Heart right ventricle (tissue), 16 donors: ENCODE data around the gene IFI44L. TPM values are rescaled to one million over a fixed set of nuclear protein-coding genes. Genes with fewer than 3 reads are reported as not detected.

ENCODE experiments used
- ATAC-seq, 8 donors: fragments of 200-7000 bp; cut with Tn5 transposase; one replicate each; pipeline ENCODE4 v1.9.1; 2020; ENCODE audit warnings: mild to moderate bottlenecking in 8 of 8, moderate library complexity in 8 of 8, moderate number of reproducible peaks in 1 of 8
- DNase-seq, 2 donors: peaks; one replicate each; pipeline ENCODE4 v3.0.0-alpha.2; 2020
- H3K27ac ChIP-seq, 10 donors: fragments of 200-600 bp; sonication (generic) in 2 of 10; one replicate each; pipeline versions ENCODE4 v1.5.0 to v1.8.0; 2020 to 2022; ENCODE audit warnings: mild to moderate bottlenecking in 3 of 10
- H3K27me3 ChIP-seq, 7 donors: fragments of 200-600 bp; one replicate each; pipeline ENCODE4 v1.8.0; 2021 to 2022; ENCODE audit warnings: mild to moderate bottlenecking in 2 of 7
- H3K36me3 ChIP-seq, 9 donors: fragments of 200-600 bp; sonication (generic) in 1 of 9; one replicate each; pipeline versions ENCODE4 v1.5.0 to v1.8.0; 2020 to 2022; ENCODE audit warnings: mild to moderate bottlenecking in 2 of 9
- H3K4me1 ChIP-seq, 9 donors: fragments of 200-600 bp; sonication (generic) in 1 of 9; one replicate each; pipeline versions ENCODE4 v1.5.0 to v1.8.0; 2020 to 2022; ENCODE audit warnings: mild to moderate bottlenecking in 4 of 9
- H3K4me3 ChIP-seq, 10 donors: fragments of 200-600 bp; sonication (generic) in 2 of 10; one replicate each; pipeline versions ENCODE4 v1.5.0 to v1.8.0; 2020 to 2022; ENCODE audit warnings: mild to moderate bottlenecking in 7 of 10, moderate library complexity in 2 of 10
- H3K9me3 ChIP-seq, 11 donors: fragments of 200-600 bp in 10 of 11; sonication (generic) in 2 of 11; one replicate each; pipeline versions ENCODE4 v1.5.0 to v1.8.0; 2013 to 2022; ENCODE audit warnings: mild to moderate bottlenecking in 2 of 11, control low read depth in 1 of 11, moderate library complexity in 1 of 11
- CTCF ChIP-seq, 9 donors: fragments of 200-600 bp; sonication (generic) in 2 of 9; IDR thresholded peaks; one replicate each; pipeline versions ENCODE4 v1.5.0 to v1.8.0; 2021 to 2022; ENCODE audit warnings: antibody characterized with exemption in 9 of 9, mild to moderate bottlenecking in 5 of 9, moderate library complexity in 1 of 9
- WGBS, 2 donors: extraction: QIAGEN DNeasy Blood & Tissue Kit; methylation state at CpG; one replicate each; pipeline ENCODE4 v1.1.7; 2013; ENCODE audit warnings: inconsistent platforms in 1 of 2; 5-methylcytosine and 5-hydroxymethylcytosine counted together
- intact Hi-C, 10 donors: fragments of 100-400 bp; cut with DNase I; formaldehyde crosslinking; loops; one replicate each; pipeline versions ENCODE4 v1.11.1 to v1.14.2; 2022
- polyA plus RNA-seq, 2 donors: library from polyadenylated mRNA; stranded (reverse); fragments of 200-250 nt; gene quantifications; one replicate each; pipeline ENCODE4 v1.2.3, GENCODE V29; 2013
- total RNA-seq, 10 donors: library from RNA; stranded (reverse); fragmentation: NEBNext Ultra II Directional in 3 of 10; extraction: Animal tissue kit (Norgen Biotek cat#: 25700) in 3 of 10; gene quantifications; one replicate each; pipeline versions ENCODE4 v1.2.1 to v1.2.4, GENCODE V29; 2021 to 2023
- donor health status: Arrhythmogenic right ventricular cardiomyopathy.
- donor health status: ischemic (EF 13 %, LVEDD 7.1; RV severe dilation, severe dysfunction).
- donor health status: healthy with polysubstance abuse.
- donor health status: DM: no; HTN: yes; CAD: no.
- donor health status: DM: no; HTN: no; CAD: no.
- donor health status: ischemic (EF 25% LVEDD 6.9; RV normal size, moderate dysfunction).
- donor health status: ischemic (EF 25% LVEDD 5.7; RV mildly dilated, moderate dysfunction).
- donor health status: healthy.
- donor health status: DM: yes; HTN: yes; CAD: no.
- donor health status: Ischemic cardiomyopathy.
- donor health status: ischemic (EF 35%, LVEDD 5.7; RV mildly dilated, moderate dysfunction).
- donor health status: nonischemic (EF 11% LVEDD 7.7; RV severe dilation, severe dysfunction).
- donor health status: DM: yes; HTN: yes; CAD: no.
- donor health status: PGD.
- donor health status: ischemic (EF 29% LVEDD 5.4; RV normal size, mild dysfunction).
- donor health status: nonischemic (EF 23%, LVEDD 6.1; RV moderate dilation, normal function).

The IFI44L gene
- total and polyA plus RNA-seq, 12 donors = 3.0 to 47.7 (median 11.0) TPM

- 47 to 60% methylated on average over 1 of the region's 1 CpG for WGBS, 2 donors
Measured at GRCh38 chr1:78645723-78646122, 25.5 kb downstream of the IFI44L start.

GRCh38 chr1:78647238-78647637 lies 27.0 kb downstream of the IFI44L start:
- no peak overlapping the region for H3K27ac ChIP-seq
- H3K4me1 ChIP-seq = peaks cover 0 to 34% (median 14%) of the 10 kb centered on the region in 9 donors
- intact Hi-C loops = no loop called here
- peaks cover 0 to 24% (median 3%) of the 10 kb centered on the region in 9 donors for H3K36me3 ChIP-seq
- ATAC-seq (no peak), DNase-seq (no peak)
- no peaks in the 10 kb centered on the region for H3K27me3 ChIP-seq
- 85 to 100% methylated on average over 1 of the region's 1 CpG for WGBS, 2 donors
- TF ChIP-seq CTCF (IDR thresholded peaks at IDR 0.05) = no peak
- no peak overlapping the region for H3K4me3 ChIP-seq
- H3K9me3 ChIP-seq = peaks cover 0 to 28% (median 0%) of the 10 kb centered on the region in 11 donors

More at GRCh38 chr1:78645723-78646122, 25.5 kb downstream of the IFI44L start:
- Histone ChIP-seq H3K27ac (peak overlapping the region in 4 of 10 donors; percentile 22 to 54 (median 36)), H3K36me3 (peaks cover 0 to 39% (median 7%) of the 10 kb centered on the region in 9 donors), H3K4me3 (no peak overlapping the region), H3K4me1 (peaks cover 0 to 30% (median 12%) of the 10 kb centered on the region in 9 donors), H3K27me3 (no peaks in the 10 kb centered on the region), H3K9me3 (peaks cover 0 to 28% (median 0%) of the 10 kb centered on the region in 11 donors)
- TF ChIP-seq CTCF (IDR thresholded peaks at IDR 0.05) = no peak
- intact Hi-C loops = no loop called here
- DNase-seq (peak in 1 of 2 donors; percentile 18), ATAC-seq (peak; percentile 35 to 77 (median 57))

- H3K4me3 ChIP-seq = peak within 1 kb of the TSS; percentile 4 to 65 (median 49)
- peaks cover 0 to 9% (median 0%) of the 10 kb centered on the region in 9 donors for H3K36me3 ChIP-seq
- intact Hi-C loops = loop anchor here in 4 of 10 donors (1.0 to 5.0 kb wide), 4 partner anchors 23 to 32 kb away; partner anchors contain the start of gene IFI44L (in 2 of the 4)
- H3K27ac ChIP-seq = peak within 1 kb of the TSS in 9 of 10 donors; percentile 36 to 88 (median 74)
- no peak for TF ChIP-seq CTCF (IDR thresholded peaks at IDR 0.05)
- H3K27me3 ChIP-seq = no peaks in the 10 kb centered on the region
- ATAC-seq (peak; percentile 69 to 96 (median 92)), DNase-seq (peak; percentile 72 to 92)
- peaks cover 0 to 22% (median 0%) of the 10 kb centered on the region in 11 donors for H3K9me3 ChIP-seq
- peaks cover 0 to 49% (median 27%) of the 10 kb centered on the region in 9 donors for H3K4me1 ChIP-seq
Measured at GRCh38 chr1:78649628-78650027, 29.4 kb downstream of the IFI44L start, which contains the start of gene IFI44. IFI44 (plus strand) TSS chr1:78649831; CDS start chr1:78650196, 365 bp downstream.

GRCh38 chr1:78650114-78650660 lies 29.9 kb downstream of the IFI44L start:
- whole genome bisulfite sequencing, 2 donors = 53 to 71% methylated on average over 6 of the region's 6 CpGs
- H3K36me3 ChIP-seq = peaks cover 0 to 14% (median 0%) of the 10 kb centered on the region in 9 donors
- H3K4me3 ChIP-seq = peak overlapping the region; percentile 4 to 65 (median 49)
- intact Hi-C loops = loop anchor here in 4 of 10 donors (2.0 to 5.0 kb wide), 3 partner anchors 27 to 33 kb away; partner anchors contain the start of gene IFI44L (in 2 of the 4)
- no peaks in the 10 kb centered on the region for H3K27me3 ChIP-seq
- H3K27ac ChIP-seq = peak overlapping the region in 9 of 10 donors; percentile 36 to 88 (median 74)
- no peak for TF ChIP-seq CTCF (IDR thresholded peaks at IDR 0.05)
- H3K9me3 ChIP-seq = peaks cover 0 to 22% (median 0%) of the 10 kb centered on the region in 11 donors
- ATAC-seq (peak in 5 of 8 donors; percentile 19 to 52 (median 43)), DNase-seq (no peak)
- H3K4me1 ChIP-seq = peaks cover 0 to 49% (median 26%) of the 10 kb centered on the region in 9 donors
